Measurements from ENCODE around the gene SLC15A2.

Gene SLC15A2

DNA sequence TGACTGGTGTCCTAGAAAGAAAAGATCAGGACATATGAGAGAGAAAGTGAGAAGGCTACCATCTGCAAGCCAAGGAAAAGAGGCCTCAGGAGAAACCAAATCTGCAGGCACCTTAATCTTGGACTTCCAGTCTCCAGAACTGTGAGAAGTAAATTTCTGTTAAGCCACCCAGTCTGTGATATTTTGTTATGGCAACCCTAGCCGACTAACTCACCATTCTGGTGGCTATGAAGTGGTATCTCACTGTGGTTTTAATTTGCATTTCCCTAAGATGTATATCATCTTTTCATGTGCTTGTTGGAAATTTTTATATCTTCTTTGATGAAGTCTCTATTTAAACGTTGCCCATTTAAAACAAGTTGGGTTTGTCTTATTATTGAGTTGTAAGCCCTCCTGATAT, 87.3 kb downstream of the SLC15A2 start:
- no peak for DNase-seq

- DNase-seq, result no peak
Observed at GRCh38 chr3:121985846-121986245, 91.6 kb downstream of the SLC15A2 start.

DNA sequence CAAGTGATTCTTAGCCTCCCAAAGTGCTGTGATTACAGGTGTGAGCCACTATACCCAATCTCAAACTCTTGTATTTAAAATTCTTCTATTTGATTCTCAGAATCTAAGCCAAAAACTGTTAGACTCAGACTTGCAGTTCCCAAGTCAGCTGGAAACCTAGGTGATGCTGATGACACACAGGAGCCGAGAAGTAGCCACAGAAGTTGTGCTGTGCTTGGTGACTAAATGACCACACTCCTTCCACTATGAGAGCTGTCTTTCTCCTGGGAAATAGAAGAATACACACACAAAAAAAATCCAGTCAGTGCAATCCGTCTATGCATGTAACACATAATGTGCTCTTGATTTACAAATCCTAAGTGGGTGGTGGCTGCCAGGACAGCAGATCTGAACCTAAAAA, 93.9 kb downstream of the SLC15A2 start:
- peak in 1 of 5 donors; percentile 40 for DNase-seq

- no peak for DNase-seq
Observed at GRCh38 chr3:121989943-121990342, 95.7 kb downstream of the SLC15A2 start.

DNA sequence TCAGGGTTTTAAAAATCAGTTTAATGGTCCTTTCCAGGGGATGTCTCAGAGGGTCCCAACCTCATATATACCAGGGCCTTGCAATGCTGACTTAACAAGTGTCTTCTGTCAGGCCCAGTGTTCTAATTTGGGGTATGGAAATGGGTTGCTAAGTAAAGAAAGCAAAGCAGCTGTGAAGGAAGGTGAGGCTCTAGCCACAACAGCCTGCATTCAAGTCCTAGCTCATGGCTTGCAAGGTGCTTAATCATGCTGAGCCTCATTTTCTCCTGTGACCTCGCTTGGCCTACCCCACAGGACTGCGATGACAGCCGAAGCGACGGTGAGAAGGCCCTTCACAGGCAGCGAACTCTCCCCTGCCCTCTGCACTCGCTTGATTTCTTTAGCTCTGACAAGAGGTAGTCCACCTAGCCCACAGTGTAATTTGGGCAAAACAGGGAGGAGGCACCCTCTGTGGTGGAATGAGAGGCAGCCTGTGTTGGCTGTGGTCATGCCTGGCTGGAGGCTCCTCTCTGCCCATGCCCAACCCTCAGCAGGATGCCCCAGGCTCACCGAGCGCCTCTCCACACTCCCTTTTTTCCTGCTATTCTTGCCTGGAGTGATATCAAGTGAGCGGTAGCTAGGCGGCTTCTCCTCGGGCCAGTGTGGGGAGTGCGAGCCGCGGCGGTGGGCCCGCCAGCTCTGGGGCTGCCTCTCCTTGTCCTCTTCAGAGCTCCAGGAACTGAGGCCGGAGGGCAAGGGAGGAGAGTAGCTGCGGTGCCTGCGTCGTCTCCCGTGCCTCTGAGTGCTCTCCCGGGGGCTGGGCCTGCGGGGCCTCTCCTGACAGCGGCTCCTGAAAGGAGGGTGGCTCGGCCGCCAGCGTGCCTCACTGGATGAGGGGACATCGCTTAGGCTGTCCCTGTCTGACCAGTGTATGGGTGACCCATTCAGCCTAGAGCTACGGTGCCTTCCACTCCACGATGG, 98.7 kb downstream of the SLC15A2 start:
- no peak for DNase-seq

Data from T-helper 1 cell (primary cell).